Esophagus muscularis mucosa (tissue), 4 donors: ENCODE data around the gene NEDD9. TPM values are rescaled to one million over a fixed set of nuclear protein-coding genes. Genes with fewer than 3 reads are reported as not detected.

ENCODE experiments used
- DNase-seq: peaks from one replicate; pipeline ENCODE4 v3.0.0-alpha.2; 2017; ENCODE audit errors: extremely low spot score
- H3K27ac ChIP-seq, 4 donors: fragments of 200-600 bp; sonication (generic); replicated peaks in 1 of 4; 1 replicate in 3 of 4; 2 replicates in 1 of 4; pipeline ENCODE4 v1.5.1; 2016 to 2019; ENCODE audit warnings: mild to moderate bottlenecking in 1 of 4
- H3K27me3 ChIP-seq, 4 donors: fragments of 200-600 bp; sonication (generic); one replicate each; pipeline versions ENCODE4 v1.5.1 to v1.6.0; 2016 to 2019
- H3K36me3 ChIP-seq, 4 donors: fragments of 200-600 bp; sonication (generic); one replicate each; pipeline ENCODE4 v1.5.1; 2016 to 2019
- H3K4me1 ChIP-seq, 4 donors: fragments of 200-600 bp; sonication (generic); one replicate each; pipeline ENCODE4 v1.5.1; 2016 to 2019
- H3K4me3 ChIP-seq, 4 donors: fragments of 200-600 bp; sonication (generic); 1 replicate in 2 of 4; 2 replicates in 2 of 4; pipeline ENCODE4 v1.5.1; 2016 to 2019; ENCODE audit warnings: mild to moderate bottlenecking in 4 of 4, moderate library complexity in 1 of 4
- H3K9me3 ChIP-seq, 4 donors: fragments of 200-600 bp; sonication (generic); 1 replicate in 3 of 4; 2 replicates in 1 of 4; pipeline ENCODE4 v1.5.1; 2016 to 2019
- CTCF ChIP-seq, 3 experiments: fragments of 200-600 bp in 2 of 3; fragments of 450-650 bp in 1 of 3; sonication (generic) in 2 of 3; IDR thresholded peaks; one replicate each; pipeline ENCODE4 v1.5.1; 2017 to 2019; ENCODE audit warnings: antibody characterized with exemption in 3 of 3, mild to moderate bottlenecking in 2 of 3, moderate library complexity in 1 of 3
- EP300 ChIP-seq: sonication (generic); formaldehyde crosslinking; IDR thresholded peaks from one replicate; pipeline ENCODE4 v1.6.1; 2017; ENCODE audit warnings: antibody characterized with exemption
- POLR2A ChIP-seq: fragments of 450-650 bp; IDR thresholded peaks from one replicate; pipeline ENCODE4 v1.6.1; 2017; ENCODE audit warnings: antibody characterized with exemption, moderate library complexity, mild to moderate bottlenecking, low read depth
- POLR2AphosphoS5 ChIP-seq, 2 donors: sonication (generic); formaldehyde crosslinking; IDR thresholded peaks; one replicate each; pipeline ENCODE4 v1.6.1; 2017; ENCODE audit warnings: antibody characterized with exemption in 2 of 2
- WGBS: methylation state at CpG from one replicate; pipeline ENCODE4 v1.1.5; 2018; 5-methylcytosine and 5-hydroxymethylcytosine counted together
- intact Hi-C: fragments of 100-400 bp; cut with DNase I; formaldehyde crosslinking; loops from one replicate; pipeline ENCODE4 v1.15.1; 2023
- total RNA-seq, 4 donors: library from RNA; depleted of rRNA; stranded (reverse); fragments of >200 nt; gene quantifications; one replicate each; pipeline versions ENCODE4 v1.1.0 to v1.2.1, GENCODE V29; 2016

The NEDD9 gene
- total RNA-seq, 4 donors from 2014 or later: 18.3 to 47.2 (median 32.9) TPM

DNA sequence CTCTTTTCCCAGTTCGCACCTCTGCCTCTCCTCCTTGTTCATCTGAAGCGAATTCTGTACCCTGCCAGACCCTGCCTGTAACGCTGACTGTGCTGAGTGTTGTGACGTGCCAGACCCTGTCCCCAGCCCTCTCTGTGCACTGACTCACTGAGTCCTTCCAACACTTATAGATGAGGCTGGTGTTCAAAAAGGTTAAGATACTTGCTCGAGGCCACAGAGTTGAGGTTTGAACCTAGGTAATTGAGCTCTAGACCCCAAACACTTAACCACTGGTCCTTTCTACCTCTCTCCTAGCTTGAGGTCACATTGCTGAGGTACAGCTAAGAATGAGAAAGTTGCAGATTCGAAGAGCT lies 45.7 kb upstream of the NEDD9 start:
- H3K27ac ChIP-seq: no peak overlapping the region
- no peak overlapping the region for H3K4me3 ChIP-seq
- TF ChIP-seq POLR2A (no peak), POLR2AphosphoS5 (IDR thresholded peaks at IDR 0.05) (no peak), EP300 (no peak), CTCF (IDR thresholded peaks at IDR 0.05) (no peak)
- H3K27me3 ChIP-seq: no peaks in the 10 kb centered on the region
- H3K4me1 ChIP-seq: peaks cover 0 to 18% (median 13%) of the 10 kb centered on the region in 4 donors
- intact Hi-C loops: no loop called here
- WGBS: 94% methylated on average over 6 of the region's 6 CpGs
- H3K36me3 ChIP-seq: no peaks in the 10 kb centered on the region
- H3K9me3 ChIP-seq: no peaks in the 10 kb centered on the region
- DNase-seq: no peak

GRCh38 chr6:11277275-11278206 lies 45.1 kb upstream of the NEDD9 start:
- TF ChIP-seq EP300: no peak
- TF ChIP-seq CTCF (IDR thresholded peaks at IDR 0.05): no peak
- intact Hi-C loops: no loop called here
- Histone ChIP-seq H3K27ac (peak overlapping the region in 1 of 4 donors; percentile 27), H3K27me3 (no peaks in the 10 kb centered on the region), H3K9me3 (no peaks in the 10 kb centered on the region), H3K36me3 (no peaks in the 10 kb centered on the region), H3K4me3 (no peak overlapping the region), H3K4me1 (peaks cover 0 to 18% (median 13%) of the 10 kb centered on the region in 4 donors)
- 73% methylated on average over 14 of the region's 14 CpGs for whole genome bisulfite sequencing
- DNase-seq: no peak

DNA sequence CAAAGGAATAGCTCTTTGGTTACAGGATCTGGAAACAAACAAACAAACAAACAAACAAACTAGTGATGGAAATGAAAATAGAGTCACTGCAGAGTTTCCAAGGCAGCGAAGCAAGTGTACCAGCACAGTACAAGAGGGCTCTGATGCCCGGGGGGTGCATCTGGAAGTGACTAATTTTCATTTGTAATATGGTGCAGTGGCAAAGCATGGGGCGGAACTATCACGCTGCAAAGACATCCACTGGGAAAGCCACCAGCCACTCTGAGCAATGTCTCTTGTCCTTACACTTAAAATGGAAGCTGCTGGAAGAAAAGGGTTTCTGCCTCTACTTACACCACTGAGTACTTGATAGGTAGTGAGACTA lies 44.4 kb upstream of the NEDD9 start:
- H3K9me3 ChIP-seq: no peaks in the 10 kb centered on the region
- H3K4me3 ChIP-seq: no peak overlapping the region
- 70% methylated on average over 4 of the region's 4 CpGs for WGBS
- no peaks in the 10 kb centered on the region for H3K36me3 ChIP-seq
- H3K27me3 ChIP-seq: no peaks in the 10 kb centered on the region
- intact Hi-C loops: no loop called here
- no peak for TF ChIP-seq CTCF (IDR thresholded peaks at IDR 0.05)
- H3K4me1 ChIP-seq: peaks cover 0 to 18% (median 13%) of the 10 kb centered on the region in 4 donors
- no peak overlapping the region for H3K27ac ChIP-seq
- DNase-seq: no peak

DNA sequence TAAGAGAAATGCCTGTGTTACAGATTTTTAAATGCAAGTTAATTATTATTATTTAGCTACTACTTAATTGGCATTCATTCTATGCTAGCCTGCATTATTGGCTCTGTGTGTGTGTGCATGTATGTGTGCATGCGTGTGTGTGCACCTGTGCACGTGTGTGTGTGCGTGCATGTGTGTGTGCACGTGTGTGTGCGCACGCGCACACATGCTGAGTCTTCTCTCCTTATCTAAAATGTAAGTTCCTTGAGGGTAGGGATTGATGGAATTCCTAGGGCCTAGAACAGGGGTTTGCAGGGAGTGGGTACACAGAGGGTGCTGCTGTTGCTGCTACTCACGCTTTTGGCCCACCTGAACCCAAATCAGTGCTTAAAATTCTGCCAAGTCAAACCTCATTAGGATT lies 43.8 kb upstream of the NEDD9 start:
- no peaks in the 10 kb centered on the region for H3K9me3 ChIP-seq
- no peak for DNase-seq
- whole genome bisulfite sequencing: 97% methylated on average over 5 of the region's 8 CpGs
- no peak overlapping the region for H3K4me3 ChIP-seq
- no peak for TF ChIP-seq POLR2AphosphoS5 (IDR thresholded peaks at IDR 0.05)
- TF ChIP-seq EP300: no peak
- no peak for TF ChIP-seq POLR2A
- no peak for TF ChIP-seq CTCF (IDR thresholded peaks at IDR 0.05)
- no peaks in the 10 kb centered on the region for H3K36me3 ChIP-seq
- intact Hi-C loops: no loop called here
- H3K27me3 ChIP-seq: no peaks in the 10 kb centered on the region
- H3K4me1 ChIP-seq: peaks cover 0 to 18% (median 13%) of the 10 kb centered on the region in 4 donors
- H3K27ac ChIP-seq: no peak overlapping the region

DNA sequence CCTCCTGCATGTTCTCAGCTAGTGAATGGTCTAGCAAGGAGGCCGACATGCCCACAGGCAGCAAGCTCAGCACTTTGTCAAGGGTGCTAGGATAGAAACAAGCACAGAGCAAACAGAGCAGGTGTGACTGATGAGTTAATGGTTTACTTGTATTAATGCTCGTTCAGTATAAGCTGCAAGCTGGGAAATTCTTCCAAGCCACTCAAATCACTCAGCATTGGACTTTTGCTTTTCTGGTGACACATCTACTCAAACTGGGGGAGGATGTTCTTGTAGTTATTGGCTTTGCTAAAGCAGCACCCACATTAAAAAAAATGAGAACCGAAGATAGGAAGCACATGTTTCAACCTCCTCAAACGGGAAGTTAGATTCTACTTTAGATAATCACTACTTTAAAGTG lies 43.1 kb upstream of the NEDD9 start:
- TF ChIP-seq POLR2AphosphoS5 (IDR thresholded peaks at IDR 0.05): no peak
- TF ChIP-seq EP300: no peak
- no peak for TF ChIP-seq CTCF (IDR thresholded peaks at IDR 0.05)
- TF ChIP-seq POLR2A: no peak
- 52% methylated on average over 4 of the region's 4 CpGs for WGBS
- Histone ChIP-seq H3K27ac (no peak overlapping the region), H3K27me3 (no peaks in the 10 kb centered on the region), H3K36me3 (no peaks in the 10 kb centered on the region), H3K4me3 (no peak overlapping the region), H3K9me3 (no peaks in the 10 kb centered on the region), H3K4me1 (peaks cover 3 to 18% (median 13%) of the 10 kb centered on the region in 4 donors)
- no peak for DNase-seq
- intact Hi-C loops: no loop called here
